Measurements from ENCODE around the gene SLC22A6. TPM values are rescaled to one million over a fixed set of nuclear protein-coding genes. Genes with fewer than 3 reads are reported as not detected.
"Not testable (repeated sequence)": the region's sequence is repeated elsewhere in the genome, so short reads cannot be mapped to it uniquely, and the experiment has no call there.

SLC22A6 gene
- total RNA-seq, 5 donors from 2014 or later (not counting 1 experiment from before 2014, with no cell fraction given) = not detected

- WGBS (ENCODE audit: insufficient coverage) = 55% methylated on average over 9 of the region's 11 CpGs
- no peak for ATAC-seq (replicated peaks in 1 of 4)
- Histone ChIP-seq H3K27me3 (replicated peaks in 1 of 2; ENCODE audit: control insufficient read depth in 2 of 2, extremely low read depth in 1 of 2, insufficient read depth in 2 of 2, low read length in 1 of 2) (peaks cover 0 to 6% of the 10 kb centered on the region in 2 experiments), H3K4me3 (ENCODE audit: control insufficient read depth in 1 of 2, extremely low read depth in 1 of 2, low read length in 1 of 2) (no peak overlapping the region), H3K4me1 (ENCODE audit: control insufficient read depth in 1 of 2, extremely low read depth in 1 of 2, insufficient read depth in 2 of 2, low read length in 2 of 2) (no peaks in the 10 kb centered on the region), H3K9me3 (no peaks in the 10 kb centered on the region), H3K27ac (ENCODE audit: low read length) (no peak overlapping the region), H3K36me3 (ENCODE audit: control insufficient read depth in 2 of 2, extremely low read depth in 1 of 2, insufficient read depth in 1 of 2, low read length in 1 of 2) (no peaks in the 10 kb centered on the region)
- Mint-ChIP-seq H3K27ac (no peak overlapping the region), H3K36me3 (no peaks in the 10 kb centered on the region), H3K4me3 (no peak overlapping the region), H3K9me3 (no peaks in the 10 kb centered on the region), H3K27me3 (peaks cover 22 to 24% of the 10 kb centered on the region in 2 donors), H3K4me1 (peaks cover 2 to 8% (median 5%) of the 10 kb centered on the region in 3 donors)
- no peak for DNase-seq
- ChIA-PET CTCF (no interaction called here), POLR2A (no interaction called here)
Observed at GRCh38 chr11:62958547-62959421, 26.0 kb downstream of the SLC22A6 start.

DNA sequence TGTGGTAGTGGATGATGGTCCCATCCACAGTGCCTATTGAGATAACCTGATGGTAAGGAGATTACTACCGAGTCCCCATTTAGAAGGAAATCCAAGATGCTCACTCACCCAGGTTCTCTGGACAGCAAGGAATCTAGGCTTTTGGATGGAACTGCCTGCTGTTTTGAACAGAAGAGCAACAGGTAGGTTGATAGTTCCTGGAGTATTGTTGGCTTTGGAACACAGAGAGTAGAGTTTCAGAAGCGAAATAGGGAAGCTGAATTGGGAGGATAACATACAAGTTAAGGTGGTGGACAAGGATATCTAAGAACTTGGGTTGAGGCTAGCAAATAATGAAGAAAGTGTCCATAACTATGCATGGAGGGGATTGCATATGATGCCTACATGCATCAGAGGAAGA lies 27.6 kb downstream of the SLC22A6 start:
- no peak overlapping the region for H3K27ac ChIP-seq (ENCODE audit: low read length)
- H3K27ac Mint-ChIP-seq = no peak overlapping the region
- no peaks in the 10 kb centered on the region for H3K9me3 Mint-ChIP-seq
- 40% methylated on average over 1 of the region's 2 CpGs for WGBS (ENCODE audit: insufficient coverage)
- no peaks in the 10 kb centered on the region for H3K4me1 ChIP-seq (ENCODE audit: control insufficient read depth in 1 of 2, extremely low read depth in 1 of 2, insufficient read depth in 2 of 2, low read length in 2 of 2)
- H3K4me1 Mint-ChIP-seq = peaks cover 2 to 8% (median 5%) of the 10 kb centered on the region in 3 donors
- peaks cover 24 to 30% of the 10 kb centered on the region in 2 donors for H3K27me3 Mint-ChIP-seq
- CTCF ChIA-PET = no interaction called here
- ATAC-seq (replicated peaks in 1 of 4) (no peak), DNase-seq (no peak)
- POLR2A ChIA-PET = no interaction called here
- no peaks in the 10 kb centered on the region for H3K36me3 Mint-ChIP-seq
- no peaks in the 10 kb centered on the region for H3K9me3 ChIP-seq
- H3K4me3 ChIP-seq (ENCODE audit: control insufficient read depth in 1 of 2, extremely low read depth in 1 of 2, low read length in 1 of 2) = no peak overlapping the region
- no peak overlapping the region for H3K4me3 Mint-ChIP-seq
- H3K27me3 ChIP-seq (replicated peaks in 1 of 2; ENCODE audit: control insufficient read depth in 2 of 2, extremely low read depth in 1 of 2, insufficient read depth in 2 of 2, low read length in 1 of 2) = peaks cover 0 to 6% of the 10 kb centered on the region in 2 experiments
- no peaks in the 10 kb centered on the region for H3K36me3 ChIP-seq (ENCODE audit: control insufficient read depth in 2 of 2, extremely low read depth in 1 of 2, insufficient read depth in 1 of 2, low read length in 1 of 2)

GRCh38 chr11:62954478-62954877 lies 30.3 kb downstream of the SLC22A6 start:
- no peaks in the 10 kb centered on the region for H3K4me1 ChIP-seq (ENCODE audit: control insufficient read depth in 1 of 2, extremely low read depth in 1 of 2, insufficient read depth in 2 of 2, low read length in 2 of 2)
- no peak overlapping the region for H3K4me3 Mint-ChIP-seq
- H3K36me3 ChIP-seq (ENCODE audit: control insufficient read depth in 2 of 2, extremely low read depth in 1 of 2, insufficient read depth in 1 of 2, low read length in 1 of 2) = no peaks in the 10 kb centered on the region
- peaks cover 28 to 42% of the 10 kb centered on the region in 2 donors for H3K27me3 Mint-ChIP-seq
- no peak overlapping the region for H3K4me3 ChIP-seq (ENCODE audit: control insufficient read depth in 1 of 2, extremely low read depth in 1 of 2, low read length in 1 of 2)
- no peaks in the 10 kb centered on the region for H3K36me3 Mint-ChIP-seq
- WGBS (ENCODE audit: insufficient coverage) = 63% methylated on average over 3 of the region's 5 CpGs
- ChIA-PET POLR2A (no interaction called here), CTCF (no interaction called here)
- H3K9me3 ChIP-seq = no peaks in the 10 kb centered on the region
- peaks cover 0 to 13% of the 10 kb centered on the region in 2 experiments for H3K27me3 ChIP-seq (replicated peaks in 1 of 2; ENCODE audit: control insufficient read depth in 2 of 2, extremely low read depth in 1 of 2, insufficient read depth in 2 of 2, low read length in 1 of 2)
- DNase-seq (no peak), ATAC-seq (replicated peaks in 1 of 4) (no peak)
- no peak overlapping the region for H3K27ac ChIP-seq (ENCODE audit: low read length)
- no peaks in the 10 kb centered on the region for H3K9me3 Mint-ChIP-seq
- peaks cover 2 to 8% (median 5%) of the 10 kb centered on the region in 3 donors for H3K4me1 Mint-ChIP-seq
- no peak overlapping the region for H3K27ac Mint-ChIP-seq

- no peak overlapping the region for H3K27ac Mint-ChIP-seq
- Histone ChIP-seq H3K27ac (ENCODE audit: low read length) (no peak overlapping the region), H3K36me3 (ENCODE audit: control insufficient read depth in 2 of 2, extremely low read depth in 1 of 2, insufficient read depth in 1 of 2, low read length in 1 of 2) (no peaks in the 10 kb centered on the region), H3K4me3 (ENCODE audit: control insufficient read depth in 1 of 2, extremely low read depth in 1 of 2, low read length in 1 of 2) (no peak overlapping the region), H3K4me1 (ENCODE audit: control insufficient read depth in 1 of 2, extremely low read depth in 1 of 2, insufficient read depth in 2 of 2, low read length in 2 of 2) (no peaks in the 10 kb centered on the region), H3K9me3 (no peaks in the 10 kb centered on the region), H3K27me3 (replicated peaks in 1 of 2; ENCODE audit: control insufficient read depth in 2 of 2, extremely low read depth in 1 of 2, insufficient read depth in 2 of 2, low read length in 1 of 2) (peaks cover 0 to 15% of the 10 kb centered on the region in 2 experiments)
- H3K27me3 Mint-ChIP-seq = peaks cover 25 to 43% of the 10 kb centered on the region in 2 donors
- no peaks in the 10 kb centered on the region for H3K36me3 Mint-ChIP-seq
- DNase-seq (no peak), ATAC-seq (replicated peaks in 1 of 4) (no peak)
- WGBS (ENCODE audit: insufficient coverage) = 64% methylated on average over 2 of the region's 4 CpGs
- POLR2A ChIA-PET = no interaction called here
- peaks cover 0 to 3% (median 2%) of the 10 kb centered on the region in 3 donors for H3K4me1 Mint-ChIP-seq
- CTCF ChIA-PET = no interaction called here
- no peaks in the 10 kb centered on the region for H3K9me3 Mint-ChIP-seq
- no peak overlapping the region for H3K4me3 Mint-ChIP-seq
Observed at GRCh38 chr11:62953811-62954210, 31.0 kb downstream of the SLC22A6 start.

- H3K36me3 Mint-ChIP-seq = no peaks in the 10 kb centered on the region
- Histone ChIP-seq H3K27me3 (replicated peaks in 1 of 2; ENCODE audit: control insufficient read depth in 2 of 2, extremely low read depth in 1 of 2, insufficient read depth in 2 of 2, low read length in 1 of 2) (peaks cover 0 to 30% of the 10 kb centered on the region in 2 experiments), H3K4me1 (ENCODE audit: control insufficient read depth in 1 of 2, extremely low read depth in 1 of 2, insufficient read depth in 2 of 2, low read length in 2 of 2) (no peaks in the 10 kb centered on the region), H3K9me3 (no peaks in the 10 kb centered on the region), H3K36me3 (ENCODE audit: control insufficient read depth in 2 of 2, extremely low read depth in 1 of 2, insufficient read depth in 1 of 2, low read length in 1 of 2) (no peaks in the 10 kb centered on the region), H3K27ac (ENCODE audit: low read length) (no peak overlapping the region), H3K4me3 (ENCODE audit: control insufficient read depth in 1 of 2, extremely low read depth in 1 of 2, low read length in 1 of 2) (no peak overlapping the region)
- ChIA-PET CTCF (no interaction called here), POLR2A (no interaction called here)
- no peak overlapping the region for H3K4me3 Mint-ChIP-seq
- ATAC-seq (replicated peaks in 1 of 4) = no peak
- H3K4me1 Mint-ChIP-seq = no peaks in the 10 kb centered on the region
- H3K9me3 Mint-ChIP-seq = no peaks in the 10 kb centered on the region
- 51% methylated on average over 4 of the region's 7 CpGs for WGBS (ENCODE audit: insufficient coverage)
- DNase-seq = no peak
- H3K27ac Mint-ChIP-seq = no peak overlapping the region
- H3K27me3 Mint-ChIP-seq = peaks cover 21 to 41% of the 10 kb centered on the region in 2 donors
Observed at GRCh38 chr11:62948765-62949320, 35.9 kb downstream of the SLC22A6 start.

DNA sequence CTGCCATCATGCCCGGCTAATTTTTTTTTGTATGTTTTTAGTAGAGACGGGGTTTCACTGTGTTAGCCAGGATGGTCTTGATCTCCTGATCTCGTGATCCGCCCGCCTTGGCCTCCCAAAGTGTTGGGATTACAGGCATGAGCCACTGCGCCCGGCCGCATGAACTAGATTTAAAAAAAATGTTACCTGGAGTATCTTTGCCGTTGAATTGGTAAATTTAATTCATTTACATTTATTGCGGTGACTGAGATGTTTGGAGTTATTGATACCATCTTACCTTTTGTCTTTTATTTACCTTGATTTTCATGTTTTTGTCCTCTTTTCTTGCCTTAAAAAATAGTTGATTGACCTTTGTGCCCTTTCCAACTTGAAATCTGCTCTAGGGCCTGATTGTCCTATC lies 39.2 kb downstream of the SLC22A6 start:
- H3K27ac ChIP-seq (ENCODE audit: low read length); H3K9me3 ChIP-seq; H3K36me3 Mint-ChIP-seq; H3K4me1 Mint-ChIP-seq; H3K4me3 Mint-ChIP-seq; H3K27ac Mint-ChIP-seq; ATAC-seq (replicated peaks in 1 of 4); H3K36me3 ChIP-seq (ENCODE audit: control insufficient read depth in 2 of 2, extremely low read depth in 1 of 2, insufficient read depth in 1 of 2, low read length in 1 of 2); H3K4me1 ChIP-seq (ENCODE audit: control insufficient read depth in 1 of 2, extremely low read depth in 1 of 2, insufficient read depth in 2 of 2, low read length in 2 of 2); DNase-seq; H3K9me3 Mint-ChIP-seq; POLR2A ChIA-PET; H3K4me3 ChIP-seq (ENCODE audit: control insufficient read depth in 1 of 2, extremely low read depth in 1 of 2, low read length in 1 of 2): not testable (repeated sequence)
- CTCF ChIA-PET = interaction anchor here in 1 of 2 donors (0.7 kb wide), 1 partner anchor 1223 kb away, joined by 3 read pairs; no protein-coding TSS in a partner anchor
- H3K27me3 ChIP-seq (replicated peaks in 1 of 2; ENCODE audit: control insufficient read depth in 2 of 2, extremely low read depth in 1 of 2, insufficient read depth in 2 of 2, low read length in 1 of 2) = peaks cover 0 to 29% of the 10 kb centered on the region in 2 experiments
- H3K27me3 Mint-ChIP-seq = peaks cover 16 to 27% of the 10 kb centered on the region in 2 donors
- 100% methylated on average over 1 of the region's 10 CpGs for WGBS (ENCODE audit: insufficient coverage)

All from T-cell (primary cell).